HG03097 (cell line): Measurements from ENCODE around the gene NBEAL2.

ENCODE experiments used
- ATAC-seq: cut with Tn5 transposase; IDR thresholded peaks from one replicate; pipeline ENCODE4 v1.9.1; 2021; ENCODE audit not compliant: unreplicated experiment, low FRiP score

NBEAL2 gene

DNA sequence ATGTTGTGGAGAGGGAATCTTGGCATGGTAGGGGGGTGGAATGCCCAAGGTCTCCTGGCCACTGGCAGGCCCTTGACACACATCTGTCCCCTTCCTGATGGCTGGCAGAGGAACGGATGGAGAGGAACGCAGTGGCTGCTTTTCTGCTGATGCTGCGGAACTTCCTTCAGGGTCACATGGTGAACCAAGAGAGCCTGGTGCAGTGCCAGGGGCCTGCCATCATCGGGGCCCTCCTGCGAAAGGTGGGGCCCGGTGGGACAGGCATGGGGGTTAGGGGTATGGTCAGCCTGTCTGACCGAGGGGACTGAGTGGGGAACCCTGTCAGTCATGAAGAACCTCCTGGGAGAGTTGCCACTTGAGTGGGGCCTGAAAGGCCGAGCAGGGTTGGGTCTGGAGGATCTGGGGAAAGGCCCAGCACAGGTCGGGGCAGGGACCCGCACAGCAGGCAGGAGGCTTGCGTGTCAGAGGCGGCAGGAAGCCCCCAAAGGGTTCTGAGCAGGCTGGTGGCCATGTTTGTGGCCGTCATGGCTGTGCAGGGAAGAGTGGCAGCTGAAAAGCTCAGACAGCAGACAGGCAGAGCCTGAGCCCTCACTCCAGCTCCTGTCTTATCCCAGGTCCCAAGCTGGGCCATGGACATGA lies 18.1 kb downstream of the NBEAL2 start:
- ATAC-seq, result no peak

DNA sequence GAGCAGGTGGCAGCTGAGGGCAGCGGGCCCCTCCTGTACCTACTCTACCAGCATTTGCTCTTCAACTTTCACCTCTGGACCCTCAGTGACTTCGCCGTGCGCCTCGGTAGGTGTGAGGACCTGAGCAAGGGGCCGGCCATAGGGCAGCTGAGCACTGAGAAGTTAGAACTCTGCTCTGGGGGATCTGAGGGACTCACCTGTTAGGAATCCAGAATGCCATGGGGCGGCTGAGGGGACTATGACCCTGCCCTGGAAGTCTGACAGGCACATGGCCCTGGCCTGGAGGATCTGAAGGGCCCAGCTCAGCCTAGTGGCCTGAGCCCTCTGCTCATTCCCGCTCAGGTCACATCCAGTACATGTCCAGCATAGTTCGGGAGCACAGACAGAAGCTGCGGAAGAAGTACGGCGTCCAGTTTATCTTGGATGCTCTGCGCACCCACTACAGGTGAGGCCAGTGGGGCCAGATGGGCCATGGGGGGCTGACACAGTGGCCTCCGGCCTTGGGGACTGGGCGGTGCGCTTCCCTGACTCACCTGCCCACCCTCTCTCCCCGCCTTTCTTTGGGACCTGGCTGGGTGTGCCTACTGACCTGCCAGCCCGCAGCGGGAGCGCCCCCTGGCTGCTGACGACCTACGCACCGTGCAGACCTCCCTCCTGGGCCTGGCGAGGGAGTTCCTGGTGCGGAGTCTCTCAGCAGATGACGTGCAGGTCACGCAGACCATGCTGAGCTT lies 18.8 kb downstream of the NBEAL2 start:
- ATAC-seq, result no peak

DNA sequence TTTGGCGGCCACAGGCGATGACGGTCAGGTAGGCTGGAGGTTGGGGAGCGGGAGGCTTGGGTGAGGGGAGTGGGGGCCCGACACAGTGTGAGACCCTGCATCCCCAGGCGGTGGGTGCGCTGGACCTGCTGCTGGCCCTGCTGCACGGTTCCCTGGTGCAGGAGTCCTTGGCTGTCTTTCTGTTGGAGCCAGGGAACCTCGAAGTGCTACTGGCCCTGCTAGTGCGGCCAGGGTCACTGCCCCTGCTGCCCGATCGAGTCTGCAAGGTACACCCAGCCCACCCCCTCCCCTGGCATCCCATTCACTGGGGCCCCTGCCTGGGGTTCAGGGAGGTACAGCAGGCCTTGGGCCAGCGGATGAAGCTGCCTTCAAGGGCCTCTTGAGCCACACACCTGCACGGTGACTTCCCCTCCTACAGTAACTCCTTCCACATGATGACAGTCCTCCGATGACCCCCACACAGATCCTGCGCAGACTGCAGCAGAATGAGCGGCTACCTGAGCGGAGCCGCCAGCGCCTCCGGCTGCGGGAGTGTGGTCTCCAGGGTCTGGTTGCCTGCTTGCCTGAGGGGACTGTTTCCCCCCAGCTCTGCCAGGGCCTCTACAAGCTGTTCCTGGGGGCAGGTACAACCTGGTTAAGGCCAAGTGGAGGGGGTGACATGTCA lies 19.5 kb downstream of the NBEAL2 start:
- no peak for ATAC-seq

DNA sequence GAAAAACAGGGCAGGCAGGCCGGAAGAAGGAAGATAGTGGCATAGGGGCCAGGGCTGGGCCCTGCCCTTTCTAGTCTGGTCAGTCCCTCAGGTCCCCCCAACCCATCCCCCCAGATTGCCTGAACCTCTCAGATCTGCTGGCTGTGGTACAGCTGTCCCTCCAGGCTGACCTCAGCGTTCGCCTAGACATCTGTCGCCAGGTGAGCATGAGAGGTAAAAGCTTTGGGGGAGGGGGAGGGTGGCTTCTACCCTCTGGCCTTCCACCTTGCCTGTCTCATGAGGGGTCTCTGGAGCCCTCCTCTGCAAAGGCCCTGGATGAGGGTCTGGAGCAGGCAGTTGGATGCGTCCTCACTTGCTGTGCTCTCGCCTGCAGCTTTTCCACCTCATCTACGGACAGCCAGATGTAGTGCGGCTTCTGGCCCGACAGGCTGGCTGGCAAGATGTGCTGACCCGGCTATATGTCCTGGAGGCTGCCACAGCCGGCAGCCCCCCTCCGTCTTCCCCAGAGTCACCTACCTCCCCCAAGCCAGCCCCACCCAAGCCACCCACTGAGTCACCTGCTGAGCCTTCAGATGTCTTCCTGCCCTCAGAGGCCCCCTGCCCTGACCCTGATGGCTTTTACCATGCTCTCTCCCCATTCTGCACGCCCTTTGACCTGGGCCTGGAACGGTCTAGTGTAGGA lies 20.2 kb downstream of the NBEAL2 start:
- ATAC-seq, result no peak

DNA sequence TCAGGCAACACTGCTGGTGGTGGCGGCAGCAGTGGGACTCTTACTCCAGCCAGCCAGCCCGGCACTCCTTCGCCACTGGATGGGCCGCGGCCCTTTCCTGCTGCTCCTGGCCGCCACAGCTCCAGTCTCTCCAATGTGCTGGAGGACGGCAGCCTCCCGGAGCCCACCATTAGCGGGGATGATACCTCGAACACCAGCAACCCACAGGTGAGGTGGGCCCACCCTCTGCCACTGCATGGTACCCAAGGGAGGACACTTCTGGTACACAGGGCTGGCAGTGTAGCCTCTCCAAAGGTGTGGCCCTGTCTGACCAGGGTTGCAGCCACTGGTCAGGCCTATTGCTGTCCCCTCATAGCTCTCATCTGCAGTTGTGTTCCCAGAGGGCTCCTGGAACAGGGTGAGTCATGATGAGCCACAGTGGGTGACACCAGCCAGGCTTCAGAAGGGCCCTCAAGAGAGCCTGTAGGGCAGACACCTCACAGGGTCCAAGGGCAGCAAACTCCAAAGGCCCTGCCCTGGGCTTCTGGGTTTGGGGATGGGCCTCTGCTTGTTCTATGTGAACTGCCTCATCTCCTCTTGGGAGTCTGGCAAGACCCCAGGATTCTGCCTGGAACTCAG lies 20.8 kb downstream of the NBEAL2 start:
- ATAC-seq, result no peak

DNA sequence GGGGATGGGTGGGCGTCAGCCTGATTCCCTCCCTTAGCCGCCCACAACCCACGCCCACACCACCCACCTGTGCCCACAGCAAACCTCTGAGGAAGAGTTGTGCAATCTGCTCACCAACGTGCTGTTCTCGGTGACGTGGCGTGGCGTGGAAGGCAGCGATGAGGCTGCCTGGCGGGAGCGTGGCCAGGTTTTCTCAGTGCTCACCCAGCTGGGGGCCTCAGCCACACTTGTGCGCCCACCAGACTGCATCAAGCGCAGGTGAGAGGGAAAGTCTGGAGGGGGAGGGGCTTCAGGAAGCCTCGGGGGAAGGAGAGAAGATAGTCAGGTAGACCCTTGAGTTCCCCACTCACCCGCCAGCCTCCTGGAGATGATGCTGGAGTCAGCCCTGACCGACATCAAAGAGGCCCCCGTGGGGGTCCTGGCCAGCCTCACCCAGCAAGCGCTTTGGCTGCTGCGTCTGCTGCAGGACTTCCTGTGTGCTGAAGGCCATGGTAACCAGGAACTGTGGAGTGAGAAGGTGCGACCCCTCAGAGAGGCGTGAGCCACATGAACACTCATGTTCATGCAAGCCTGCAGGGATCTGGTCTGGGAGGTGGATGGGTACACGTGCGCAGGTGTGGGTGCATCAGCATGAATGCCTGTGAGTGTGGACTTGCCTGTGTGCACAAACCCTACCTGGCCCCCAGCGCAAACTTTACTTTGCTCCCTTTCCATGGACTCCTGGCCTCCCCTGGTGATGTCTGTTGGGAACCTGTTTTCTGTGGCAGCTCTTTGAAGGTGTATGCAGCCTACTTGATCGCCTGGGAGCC lies 21.7 kb downstream of the NBEAL2 start:
- no peak for ATAC-seq

DNA sequence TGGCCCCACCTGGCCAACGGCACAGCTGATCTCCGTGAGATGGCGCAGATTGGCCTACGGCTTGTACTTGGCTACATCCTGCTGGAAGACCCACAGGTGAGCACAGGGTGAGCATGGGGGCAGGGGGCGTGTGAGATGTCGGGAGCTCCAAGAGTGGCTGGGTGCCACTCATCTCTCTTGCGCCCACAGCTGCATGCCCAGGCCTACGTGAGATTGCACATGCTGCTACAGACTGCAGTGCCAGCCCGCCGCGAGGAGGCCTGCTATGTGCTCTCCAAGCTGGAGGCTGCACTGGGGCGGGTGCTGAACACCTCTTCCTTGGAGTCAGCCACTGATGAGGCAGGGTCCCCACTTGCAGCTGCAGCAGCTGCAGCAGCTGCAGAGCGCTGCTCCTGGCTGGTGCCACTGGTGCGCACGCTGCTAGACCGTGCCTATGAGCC lies 22.3 kb downstream of the NBEAL2 start:
- ATAC-seq, result no peak

DNA sequence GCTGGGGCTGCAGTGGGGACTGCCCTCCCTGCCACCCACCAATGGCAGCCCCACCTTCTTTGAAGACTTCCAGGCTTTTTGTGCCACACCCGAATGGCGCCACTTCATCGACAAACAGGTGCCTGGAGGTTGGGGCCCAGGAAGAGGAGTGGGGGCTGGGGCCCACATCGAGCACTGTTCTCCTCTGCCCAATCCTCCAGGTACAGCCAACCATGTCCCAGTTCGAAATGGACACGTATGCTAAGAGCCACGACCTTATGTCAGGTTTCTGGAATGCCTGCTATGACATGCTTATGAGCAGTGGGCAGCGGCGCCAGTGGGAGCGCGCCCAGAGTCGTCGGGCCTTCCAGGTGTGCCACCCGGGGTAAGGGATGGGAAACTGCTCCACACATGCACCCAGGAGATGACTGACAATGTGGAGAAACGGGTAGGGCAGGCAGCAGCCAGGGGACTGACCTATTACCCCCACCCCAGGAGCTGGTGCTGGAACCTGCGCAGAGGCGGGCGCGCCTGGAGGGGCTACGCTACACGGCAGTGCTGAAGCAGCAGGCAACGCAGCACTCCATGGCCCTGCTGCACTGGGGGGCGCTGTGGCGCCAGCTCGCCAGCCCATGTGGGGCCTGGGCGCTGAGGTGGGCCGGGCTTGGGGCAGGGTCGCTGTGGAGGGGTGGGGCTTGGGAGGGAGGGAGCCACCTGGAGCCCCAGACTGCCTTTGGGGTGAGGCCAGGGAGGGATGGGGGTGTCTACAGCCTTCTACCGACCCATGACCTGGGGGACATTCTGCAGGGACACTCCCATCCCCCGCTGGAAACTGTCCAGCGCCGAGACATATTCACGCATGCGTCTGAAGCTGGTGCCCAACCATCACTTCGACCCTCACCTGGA lies 22.9 kb downstream of the NBEAL2 start:
- ATAC-seq, result no peak

DNA sequence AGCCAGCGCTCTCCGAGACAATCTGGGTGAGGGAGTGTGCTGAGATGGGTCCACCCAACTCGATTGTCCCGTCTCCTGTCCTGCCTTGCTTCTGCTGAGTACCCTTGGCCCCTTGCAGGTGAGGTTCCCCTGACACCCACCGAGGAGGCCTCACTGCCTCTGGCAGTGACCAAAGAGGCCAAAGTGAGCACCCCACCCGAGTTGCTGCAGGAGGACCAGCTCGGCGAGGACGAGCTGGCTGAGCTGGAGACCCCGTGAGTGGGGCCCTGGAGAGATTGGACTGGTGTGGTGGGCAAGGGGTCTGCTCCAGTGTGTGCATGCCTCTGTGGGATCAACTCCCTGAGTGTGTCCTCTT lies 23.6 kb downstream of the NBEAL2 start:
- no peak for ATAC-seq

DNA sequence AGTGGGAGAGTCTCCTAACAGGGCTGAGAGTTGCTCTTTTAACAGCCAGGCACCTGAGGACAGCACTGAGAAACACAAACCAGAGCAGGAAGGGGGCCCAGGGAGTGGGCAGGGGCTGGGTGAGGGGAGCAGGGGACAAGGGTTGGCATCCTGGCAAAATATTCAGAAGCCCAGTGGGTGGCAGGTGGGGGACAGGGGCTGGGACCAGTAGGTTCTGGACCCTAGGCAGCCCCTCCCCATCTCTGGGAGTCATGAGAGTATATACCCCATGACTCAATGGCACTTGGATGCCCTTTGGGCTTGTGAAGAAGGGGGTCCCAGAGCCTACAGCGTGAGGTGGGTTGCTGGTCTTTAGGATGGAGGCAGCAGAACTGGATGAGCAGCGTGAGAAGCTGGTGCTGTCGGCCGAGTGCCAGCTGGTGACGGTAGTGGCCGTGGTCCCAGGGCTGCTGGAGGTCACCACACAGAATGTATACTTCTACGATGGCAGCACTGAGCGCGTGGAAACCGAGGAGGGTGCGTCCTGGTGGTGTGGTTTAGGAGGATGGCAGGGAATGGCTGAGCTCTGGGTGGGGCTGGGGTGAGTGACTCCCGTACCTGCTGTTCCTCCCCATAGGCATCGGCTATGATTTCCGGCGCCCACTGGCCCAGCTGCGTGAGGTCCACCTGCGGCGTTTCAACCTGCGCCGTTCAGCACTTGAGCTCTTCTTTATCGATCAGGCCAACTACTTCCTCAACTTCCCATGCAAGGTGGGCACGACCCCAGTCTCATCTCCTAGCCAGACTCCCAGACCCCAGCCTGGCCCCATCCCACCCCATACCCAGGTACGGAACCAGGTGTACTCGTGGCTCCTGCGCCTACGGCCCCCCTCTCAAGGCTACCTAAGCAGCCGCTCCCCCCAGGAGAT lies 24.2 kb downstream of the NBEAL2 start:
- no peak for ATAC-seq

DNA sequence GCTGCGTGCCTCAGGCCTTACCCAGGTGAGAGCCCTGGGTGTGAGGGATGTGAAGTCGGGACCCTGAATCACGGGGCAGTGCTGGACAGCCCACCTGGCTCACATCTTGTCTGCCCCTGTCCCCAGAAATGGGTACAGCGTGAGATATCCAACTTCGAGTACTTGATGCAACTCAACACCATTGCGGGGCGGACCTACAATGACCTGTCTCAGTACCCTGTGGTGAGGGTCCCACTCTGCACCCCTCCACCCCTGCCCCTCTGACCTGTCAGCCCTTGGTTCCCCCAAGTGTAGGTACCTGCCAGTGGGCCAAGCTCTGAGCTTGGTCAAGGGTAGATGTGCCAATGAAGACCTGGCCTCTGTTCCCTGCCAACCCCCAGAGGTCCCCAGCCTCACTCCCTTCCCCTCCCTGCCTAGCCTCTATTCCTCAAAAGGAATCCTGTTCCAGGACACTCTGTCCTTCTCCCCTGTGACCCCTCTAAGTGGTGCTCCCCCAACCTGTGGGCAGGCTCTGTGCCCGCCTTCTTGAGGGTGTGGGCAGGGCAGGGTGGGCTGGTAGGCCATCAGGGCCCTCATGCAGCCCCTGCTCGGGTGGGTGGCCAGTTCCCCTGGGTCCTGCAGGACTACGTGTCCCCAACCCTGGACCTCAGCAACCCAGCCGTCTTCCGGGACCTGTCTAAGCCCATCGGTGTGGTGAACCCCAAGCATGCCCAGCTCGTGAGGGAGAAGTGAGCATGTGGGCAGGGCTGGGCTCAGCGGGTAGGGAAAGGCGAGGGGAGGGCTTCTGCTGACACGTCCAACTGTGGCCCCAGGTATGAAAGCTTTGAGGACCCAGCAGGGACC lies 25.1 kb downstream of the NBEAL2 start:
- ATAC-seq, result no peak

DNA sequence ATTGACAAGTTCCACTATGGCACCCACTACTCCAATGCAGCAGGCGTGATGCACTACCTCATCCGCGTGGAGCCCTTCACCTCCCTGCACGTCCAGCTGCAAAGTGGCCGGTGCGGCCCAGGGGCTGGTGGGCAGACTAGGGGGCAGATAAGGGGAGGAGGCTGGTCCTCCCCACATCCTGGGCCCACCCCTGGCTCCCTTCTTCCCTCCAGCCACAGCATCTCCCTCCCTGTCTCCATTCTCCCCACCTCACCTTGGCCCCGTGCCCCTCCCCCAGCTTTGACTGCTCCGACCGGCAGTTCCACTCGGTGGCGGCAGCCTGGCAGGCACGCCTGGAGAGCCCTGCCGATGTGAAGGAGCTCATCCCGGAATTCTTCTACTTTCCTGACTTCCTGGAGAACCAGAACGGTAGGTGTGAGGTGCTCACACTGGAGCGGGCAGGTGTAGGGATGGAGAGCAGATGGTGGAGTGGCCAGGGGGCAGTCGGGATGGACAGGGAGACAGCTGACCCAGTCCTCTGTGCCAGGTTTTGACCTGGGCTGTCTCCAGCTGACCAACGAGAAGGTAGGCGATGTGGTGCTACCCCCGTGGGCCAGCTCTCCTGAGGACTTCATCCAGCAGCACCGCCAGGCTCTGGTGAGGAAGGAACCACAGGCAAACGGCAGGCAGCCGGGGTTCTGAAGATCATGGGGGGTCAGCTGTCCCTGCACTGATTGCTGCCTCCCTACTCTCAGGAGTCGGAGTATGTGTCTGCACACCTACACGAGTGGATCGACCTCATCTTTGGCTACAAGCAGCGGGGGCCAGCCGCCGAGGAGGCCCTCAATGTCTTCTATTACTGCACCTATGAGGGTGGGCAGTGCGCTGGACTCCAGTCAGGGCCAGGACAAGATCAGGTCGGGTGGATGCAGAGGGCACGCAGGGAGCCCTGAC lies 26.0 kb downstream of the NBEAL2 start:
- no peak for ATAC-seq

DNA sequence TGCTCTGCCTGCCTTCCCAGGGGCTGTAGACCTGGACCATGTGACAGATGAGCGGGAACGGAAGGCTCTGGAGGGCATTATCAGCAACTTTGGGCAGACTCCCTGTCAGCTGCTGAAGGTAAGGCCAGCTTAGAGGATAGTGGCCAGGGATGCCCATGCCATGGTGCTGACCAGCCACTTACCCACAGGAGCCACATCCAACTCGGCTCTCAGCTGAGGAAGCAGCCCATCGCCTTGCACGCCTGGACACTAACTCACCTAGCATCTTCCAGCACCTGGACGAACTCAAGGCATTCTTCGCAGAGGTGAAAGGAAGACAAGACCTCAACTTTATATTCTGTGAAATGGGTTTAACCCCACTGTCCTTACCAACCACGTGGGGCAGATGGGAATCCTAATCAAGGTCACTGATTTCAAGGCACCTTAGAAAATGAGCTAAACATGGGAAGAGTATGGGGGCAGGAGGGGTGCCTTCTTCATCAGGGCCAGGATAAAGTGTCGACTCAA lies 26.7 kb downstream of the NBEAL2 start:
- ATAC-seq, result no peak

DNA sequence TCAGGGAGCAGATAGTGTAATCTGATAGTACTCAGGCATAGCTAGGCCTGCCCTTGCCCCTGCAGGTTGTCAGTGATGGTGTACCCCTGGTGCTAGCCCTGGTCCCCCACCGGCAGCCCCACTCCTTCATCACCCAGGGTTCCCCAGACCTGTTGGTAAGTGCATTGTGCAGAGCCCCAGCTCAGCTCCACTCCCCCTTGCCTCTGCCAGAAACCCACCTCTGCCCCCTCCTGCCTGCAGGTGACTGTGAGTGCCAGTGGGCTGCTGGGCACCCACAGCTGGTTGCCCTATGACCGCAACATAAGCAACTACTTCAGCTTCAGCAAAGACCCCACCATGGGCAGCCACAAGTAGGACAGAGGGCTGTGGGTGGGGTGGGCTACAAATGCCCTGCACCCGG lies 27.5 kb downstream of the NBEAL2 start:
- no peak for ATAC-seq

DNA sequence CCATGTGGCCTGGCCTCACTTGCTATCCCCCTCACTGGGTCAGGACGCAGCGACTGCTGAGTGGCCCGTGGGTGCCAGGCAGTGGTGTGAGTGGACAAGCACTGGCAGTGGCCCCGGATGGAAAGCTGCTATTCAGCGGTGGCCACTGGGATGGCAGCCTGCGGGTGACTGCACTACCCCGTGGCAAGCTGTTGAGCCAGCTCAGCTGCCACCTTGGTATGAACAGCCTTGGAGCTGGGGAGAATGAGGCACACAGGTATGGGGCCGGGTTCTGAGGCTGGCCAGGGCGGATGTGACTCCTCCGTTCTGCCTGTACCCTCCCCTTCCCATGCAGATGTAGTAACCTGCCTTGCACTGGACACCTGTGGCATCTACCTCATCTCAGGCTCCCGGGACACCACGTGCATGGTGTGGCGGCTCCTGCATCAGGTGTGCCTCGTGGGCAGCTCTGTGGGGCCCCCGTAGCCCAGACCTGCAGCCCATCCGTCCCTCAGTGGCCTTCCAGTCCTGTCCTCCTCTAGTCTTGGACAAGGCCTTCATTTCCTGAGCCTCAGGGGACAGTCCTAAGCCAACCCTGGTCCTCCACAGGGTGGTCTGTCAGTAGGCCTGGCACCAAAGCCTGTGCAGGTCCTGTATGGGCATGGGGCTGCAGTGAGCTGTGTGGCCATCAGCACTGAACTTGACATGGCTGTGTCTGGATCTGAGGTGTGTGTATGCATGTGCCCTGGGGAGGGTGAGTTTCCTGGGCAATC lies 28.2 kb downstream of the NBEAL2 start:
- ATAC-seq, result no peak
